ENCODE data around the gene ASAH2B. TPM values are rescaled to one million over a fixed set of nuclear protein-coding genes. Genes with fewer than 3 reads are reported as not detected.

The ASAH2B gene
- polyA plus RNA-seq, 10 donors = 3.9 to 5.2 (median 4.4) TPM

GRCh38 chr10:50794490-50794889 is 54.8 kb downstream of the ASAH2B start:
- no peak for DNase-seq

DNA sequence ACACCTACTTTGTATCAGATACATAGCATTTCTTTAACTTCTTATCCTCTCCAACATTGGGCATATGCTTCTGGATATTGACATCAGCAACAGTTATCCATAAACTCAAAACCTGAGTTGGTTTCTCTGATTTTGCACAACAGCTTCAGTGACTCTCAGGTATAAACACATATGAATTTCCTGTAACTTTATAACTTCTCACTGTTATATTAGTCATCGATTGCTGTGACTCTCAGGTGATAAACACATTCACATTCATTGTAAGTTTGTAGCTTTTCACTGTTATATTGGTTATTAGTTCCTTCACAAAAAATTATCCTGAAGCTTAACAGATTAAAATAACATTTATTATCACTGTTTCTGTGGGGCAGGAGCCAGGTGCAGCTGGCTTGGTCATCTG is 57.0 kb downstream of the ASAH2B start:
- DNase-seq = no peak

- DNase-seq = no peak
These were observed 58.6 kb downstream of the ASAH2B start for GRCh38 chr10:50798297-50798696.

GRCh38 chr10:50799595-50799994 is 59.9 kb downstream of the ASAH2B start:
- no peak for DNase-seq

GRCh38 chr10:50805981-50806622 is 66.4 kb downstream of the ASAH2B start:
- DNase-seq = no peak

- DNase-seq = no peak
These were observed 68.4 kb downstream of the ASAH2B start for GRCh38 chr10:50807851-50808776.

Other genes starting within 250 kb of the ASAH2B start
- 10 to 100 TPM; 20.0 to 29.5 (median 22.8) TPM for gene SGMS1, start 116.0 kb upstream of the ASAH2B start, polyA plus RNA-seq (ENCODE audit: insufficient read length in 10 of 10)
- gene A1CF, start 145.7 kb downstream of the ASAH2B start, polyA plus RNA-seq (ENCODE audit: insufficient read length in 10 of 10) = under 1 TPM in 6 of 10 donors, not detected in 4; 0.03 to 0.12 (median 0.06) TPM